ENCODE measurements around the gene COL12A1. TPM values are rescaled to one million over a fixed set of nuclear protein-coding genes. Genes with fewer than 3 reads are reported as not detected.

The COL12A1 gene
- total RNA-seq, 1 experiment from 2014 or later = 136 TPM

DNA sequence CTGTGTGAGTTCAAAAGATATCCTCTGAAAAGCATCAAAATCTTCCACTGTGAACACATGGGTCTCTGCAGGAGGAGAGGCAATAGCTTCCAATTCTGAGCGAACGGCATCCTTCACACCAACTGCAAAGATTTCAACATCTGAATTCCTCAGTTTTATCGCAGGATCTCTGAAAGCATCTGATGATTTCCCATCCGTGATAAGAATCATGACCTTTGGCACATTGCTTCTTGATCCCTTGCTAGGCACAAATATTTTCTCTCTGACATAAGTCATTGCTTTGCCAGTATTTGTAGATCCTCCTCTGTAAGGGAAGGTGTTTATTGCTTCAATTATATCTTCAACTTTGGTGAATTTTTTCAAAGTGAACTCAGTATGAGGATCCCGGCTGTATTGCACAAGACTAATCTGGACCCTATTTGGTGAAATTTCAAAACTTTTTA lies 22.7 kb downstream of the COL12A1 start:
- Mint-ChIP-seq H3K27ac (ENCODE audit: low read depth, unreplicated experiment) (no peak overlapping the region), H3K27me3 (ENCODE audit: insufficient read depth, unreplicated experiment) (no peaks in the 10 kb centered on the region), H3K4me3 (ENCODE audit: unreplicated experiment) (no peak overlapping the region), H3K9me3 (ENCODE audit: unreplicated experiment) (no peaks in the 10 kb centered on the region), H3K4me1 (ENCODE audit: insufficient read depth, unreplicated experiment) (peaks cover 5% of the 10 kb centered on the region), H3K36me3 (ENCODE audit: insufficient read depth, unreplicated experiment) (peaks cover 70% of the 10 kb centered on the region)
- ChIA-PET CTCF (no interaction called here), POLR2A (no interaction called here)
- BruUV-seq (replicated peaks) = TSS peak; percentile 86
- intact Hi-C loops (cut with micrococcal nuclease) = no loop called here
- TF ChIP-seq, protein P1, sequence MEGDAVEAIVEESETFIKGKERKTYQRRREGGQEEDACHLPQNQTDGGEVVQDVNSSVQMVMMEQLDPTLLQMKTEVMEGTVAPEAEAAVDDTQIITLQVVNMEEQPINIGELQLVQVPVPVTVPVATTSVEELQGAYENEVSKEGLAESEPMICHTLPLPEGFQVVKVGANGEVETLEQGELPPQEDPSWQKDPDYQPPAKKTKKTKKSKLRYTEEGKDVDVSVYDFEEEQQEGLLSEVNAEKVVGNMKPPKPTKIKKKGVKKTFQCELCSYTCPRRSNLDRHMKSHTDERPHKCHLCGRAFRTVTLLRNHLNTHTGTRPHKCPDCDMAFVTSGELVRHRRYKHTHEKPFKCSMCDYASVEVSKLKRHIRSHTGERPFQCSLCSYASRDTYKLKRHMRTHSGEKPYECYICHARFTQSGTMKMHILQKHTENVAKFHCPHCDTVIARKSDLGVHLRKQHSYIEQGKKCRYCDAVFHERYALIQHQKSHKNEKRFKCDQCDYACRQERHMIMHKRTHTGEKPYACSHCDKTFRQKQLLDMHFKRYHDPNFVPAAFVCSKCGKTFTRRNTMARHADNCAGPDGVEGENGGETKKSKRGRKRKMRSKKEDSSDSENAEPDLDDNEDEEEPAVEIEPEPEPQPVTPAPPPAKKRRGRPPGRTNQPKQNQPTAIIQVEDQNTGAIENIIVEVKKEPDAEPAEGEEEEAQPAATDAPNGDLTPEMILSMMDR (IDR thresholded peaks at IDR 0.05; ENCODE audit: unreplicated experiment) = no peak
- DNase-seq (ENCODE audit: unreplicated experiment) = no peak

DNA sequence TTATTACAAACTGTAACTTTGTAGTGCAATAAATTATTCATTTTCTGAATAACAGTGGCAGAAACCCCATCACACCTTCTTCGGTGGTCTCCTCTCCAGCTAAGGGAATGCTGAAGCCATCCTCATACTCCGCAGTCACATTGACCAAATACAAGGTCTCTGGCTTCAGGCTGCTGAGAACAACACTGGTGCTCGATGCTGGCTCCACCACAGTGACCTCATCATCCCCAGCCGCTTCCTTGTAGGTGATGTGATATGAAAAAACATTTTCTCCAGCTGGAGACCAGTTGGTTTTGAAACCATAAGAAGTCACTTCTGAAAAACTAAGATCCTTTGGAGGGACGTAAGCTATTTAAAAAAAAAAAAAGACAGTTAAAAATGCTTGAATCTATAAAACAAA lies 25.0 kb downstream of the COL12A1 start:
- H3K9me3 Mint-ChIP-seq (ENCODE audit: unreplicated experiment) = no peaks in the 10 kb centered on the region
- H3K4me1 Mint-ChIP-seq (ENCODE audit: insufficient read depth, unreplicated experiment) = peaks cover 5% of the 10 kb centered on the region
- H3K27ac Mint-ChIP-seq (ENCODE audit: low read depth, unreplicated experiment) = no peak overlapping the region
- TF ChIP-seq, protein P1 (IDR thresholded peaks at IDR 0.05; ENCODE audit: unreplicated experiment) = no peak
- no TSS peak for BruUV-seq (replicated peaks)
- no peak overlapping the region for H3K4me3 Mint-ChIP-seq (ENCODE audit: unreplicated experiment)
- H3K36me3 Mint-ChIP-seq (ENCODE audit: insufficient read depth, unreplicated experiment) = peaks cover 67% of the 10 kb centered on the region
- H3K27me3 Mint-ChIP-seq (ENCODE audit: insufficient read depth, unreplicated experiment) = no peaks in the 10 kb centered on the region
- DNase-seq (ENCODE audit: unreplicated experiment) = no peak
- ChIA-PET CTCF (interaction anchor here (0.6 to 0.9 kb wide), 2 partner anchors 24 to 25 kb away, joined by 3 to 4 read pairs; partner anchors contain the start of gene COL12A1), POLR2A (no interaction called here)
- intact Hi-C loops (cut with micrococcal nuclease) = no loop called here

DNA sequence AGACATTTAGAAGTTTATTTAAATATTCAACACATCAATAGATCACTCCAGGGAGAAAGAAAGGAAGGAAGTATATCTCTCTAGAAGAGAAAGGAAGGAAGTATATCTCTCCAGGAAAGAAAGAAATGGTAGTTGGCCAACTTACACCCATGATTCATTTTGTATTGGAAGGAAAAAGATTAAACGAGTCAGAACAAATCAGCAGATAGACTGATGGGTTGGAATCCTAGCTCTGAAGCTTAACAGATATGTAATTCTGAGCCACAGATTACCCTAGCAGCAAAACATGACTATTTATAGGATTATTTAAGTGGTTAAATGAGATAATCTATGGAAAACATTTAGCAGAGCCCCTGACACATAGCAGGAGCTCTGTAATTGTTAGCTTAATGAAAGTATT lies 27.1 kb downstream of the COL12A1 start:
- peaks cover 74% of the 10 kb centered on the region for H3K36me3 Mint-ChIP-seq (ENCODE audit: insufficient read depth, unreplicated experiment)
- no TSS peak for BruUV-seq (replicated peaks)
- CTCF ChIA-PET = interaction anchor here (1.0 kb wide), 1 partner anchor 25 kb away, joined by 4 read pairs; no protein-coding TSS in a partner anchor
- POLR2A ChIA-PET = interaction anchor here (0.6 kb wide), 2 partner anchors 9 to 28 kb away, joined by 3 read pairs; no protein-coding TSS in a partner anchor
- TF ChIP-seq, protein P1 (IDR thresholded peaks at IDR 0.05; ENCODE audit: unreplicated experiment) = no peak
- H3K9me3 Mint-ChIP-seq (ENCODE audit: unreplicated experiment) = no peaks in the 10 kb centered on the region
- no peaks in the 10 kb centered on the region for H3K27me3 Mint-ChIP-seq (ENCODE audit: insufficient read depth, unreplicated experiment)
- intact Hi-C loops (cut with micrococcal nuclease) = no loop called here
- peaks cover 5% of the 10 kb centered on the region for H3K4me1 Mint-ChIP-seq (ENCODE audit: insufficient read depth, unreplicated experiment)
- no peak overlapping the region for H3K4me3 Mint-ChIP-seq (ENCODE audit: unreplicated experiment)
- H3K27ac Mint-ChIP-seq (ENCODE audit: low read depth, unreplicated experiment) = no peak overlapping the region
- DNase-seq (ENCODE audit: unreplicated experiment) = no peak

DNA sequence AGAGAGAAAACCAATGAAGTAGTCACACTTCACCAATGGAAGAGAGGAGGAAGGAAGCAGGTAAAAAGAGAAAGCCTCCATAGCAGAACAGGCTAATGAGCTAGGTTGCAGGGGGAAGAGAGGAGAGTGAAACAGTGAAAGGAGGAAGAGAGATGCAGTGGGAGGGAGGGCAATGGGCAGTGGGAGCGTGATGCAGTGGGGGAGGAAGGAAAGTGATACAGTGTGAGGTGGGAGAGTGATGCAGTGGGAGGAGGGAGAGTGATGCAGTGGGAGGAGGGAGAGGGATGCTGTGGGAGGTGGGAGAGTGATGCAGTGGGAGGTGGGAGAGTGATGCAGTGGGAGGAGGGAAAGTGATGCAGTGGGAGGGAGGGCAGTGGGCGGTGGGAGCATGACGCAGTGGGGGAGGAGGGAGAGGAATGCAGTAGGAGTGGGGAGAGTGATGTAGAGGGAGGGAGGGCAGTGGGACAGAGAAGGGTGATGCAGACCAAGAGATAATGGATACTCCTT lies 29.7 kb downstream of the COL12A1 start:
- H3K27me3 Mint-ChIP-seq (ENCODE audit: insufficient read depth, unreplicated experiment) = no peaks in the 10 kb centered on the region
- peaks cover 48% of the 10 kb centered on the region for H3K36me3 Mint-ChIP-seq (ENCODE audit: insufficient read depth, unreplicated experiment)
- intact Hi-C loops (cut with micrococcal nuclease) = no loop called here
- peaks cover 5% of the 10 kb centered on the region for H3K4me1 Mint-ChIP-seq (ENCODE audit: insufficient read depth, unreplicated experiment)
- POLR2A ChIA-PET = no interaction called here
- H3K9me3 Mint-ChIP-seq (ENCODE audit: unreplicated experiment) = no peaks in the 10 kb centered on the region
- CTCF ChIA-PET = no interaction called here
- BruUV-seq (replicated peaks) = no TSS peak
- no peak overlapping the region for H3K4me3 Mint-ChIP-seq (ENCODE audit: unreplicated experiment)
- no peak for DNase-seq (ENCODE audit: unreplicated experiment)
- TF ChIP-seq, protein P1 (IDR thresholded peaks at IDR 0.05; ENCODE audit: unreplicated experiment) = no peak
- H3K27ac Mint-ChIP-seq (ENCODE audit: low read depth, unreplicated experiment) = no peak overlapping the region
